ENCODE results near the gene MRPL39.

Gene MRPL39

DNA sequence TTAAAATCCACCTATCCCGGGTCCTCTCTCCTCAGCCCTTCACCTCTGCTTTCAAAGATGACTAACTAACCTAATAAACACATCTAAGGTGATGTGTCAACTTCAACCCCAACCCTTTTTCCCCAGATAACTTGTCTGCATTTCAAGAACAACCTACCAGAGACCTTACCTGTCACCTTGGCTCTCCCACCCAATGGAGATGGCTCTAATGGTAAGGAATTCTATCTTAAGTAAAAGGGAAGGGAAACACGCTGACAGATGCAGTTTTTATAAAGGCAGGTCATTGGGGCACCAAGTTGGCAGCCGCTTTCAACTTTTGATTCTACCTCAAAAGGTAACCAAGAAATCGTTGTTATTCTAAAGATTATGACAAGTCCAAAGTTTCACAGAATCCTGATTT lies 37.6 kb downstream of the MRPL39 start:
- peak overlapping the region in 1 of 3 experiments; percentile 9 for H3K4me3 Mint-ChIP-seq
- H3K27ac Mint-ChIP-seq = peak overlapping the region; percentile 5 to 88 (median 78)
- H3K27me3 Mint-ChIP-seq (ENCODE audit: low read depth) = no peaks in the 10 kb centered on the region
- H3K36me3 Mint-ChIP-seq (ENCODE audit: low read depth) = peaks cover 9% of the 10 kb centered on the region
- TF ChIP-seq, protein P1, sequence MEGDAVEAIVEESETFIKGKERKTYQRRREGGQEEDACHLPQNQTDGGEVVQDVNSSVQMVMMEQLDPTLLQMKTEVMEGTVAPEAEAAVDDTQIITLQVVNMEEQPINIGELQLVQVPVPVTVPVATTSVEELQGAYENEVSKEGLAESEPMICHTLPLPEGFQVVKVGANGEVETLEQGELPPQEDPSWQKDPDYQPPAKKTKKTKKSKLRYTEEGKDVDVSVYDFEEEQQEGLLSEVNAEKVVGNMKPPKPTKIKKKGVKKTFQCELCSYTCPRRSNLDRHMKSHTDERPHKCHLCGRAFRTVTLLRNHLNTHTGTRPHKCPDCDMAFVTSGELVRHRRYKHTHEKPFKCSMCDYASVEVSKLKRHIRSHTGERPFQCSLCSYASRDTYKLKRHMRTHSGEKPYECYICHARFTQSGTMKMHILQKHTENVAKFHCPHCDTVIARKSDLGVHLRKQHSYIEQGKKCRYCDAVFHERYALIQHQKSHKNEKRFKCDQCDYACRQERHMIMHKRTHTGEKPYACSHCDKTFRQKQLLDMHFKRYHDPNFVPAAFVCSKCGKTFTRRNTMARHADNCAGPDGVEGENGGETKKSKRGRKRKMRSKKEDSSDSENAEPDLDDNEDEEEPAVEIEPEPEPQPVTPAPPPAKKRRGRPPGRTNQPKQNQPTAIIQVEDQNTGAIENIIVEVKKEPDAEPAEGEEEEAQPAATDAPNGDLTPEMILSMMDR (IDR thresholded peaks at IDR 0.05; ENCODE audit: unreplicated experiment in 3 of 3) = no peak
- H3K4me1 Mint-ChIP-seq = peaks cover 28% of the 10 kb centered on the region
- no peaks in the 10 kb centered on the region for H3K9me3 Mint-ChIP-seq

DNA sequence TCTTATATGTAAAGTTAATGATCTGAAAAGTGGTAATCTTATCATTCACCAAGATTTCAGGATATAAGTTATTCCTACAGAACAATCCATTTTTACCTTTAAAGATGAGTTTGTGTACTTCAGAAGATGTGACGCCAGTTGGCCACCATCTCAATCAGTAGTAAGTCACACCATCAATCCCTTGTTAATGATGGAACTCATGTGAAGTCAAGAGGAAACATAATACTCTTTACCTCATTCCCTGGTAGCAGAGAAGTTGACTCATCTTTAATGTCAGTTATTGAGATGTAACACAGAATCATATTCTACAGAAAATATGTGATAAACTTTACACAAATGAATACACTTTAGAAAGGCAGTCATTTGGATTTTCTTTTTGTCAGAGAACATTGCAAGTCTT lies 38.2 kb downstream of the MRPL39 start:
- Mint-ChIP-seq H3K36me3 (ENCODE audit: low read depth) (peaks cover 9% of the 10 kb centered on the region), H3K27me3 (ENCODE audit: low read depth) (no peaks in the 10 kb centered on the region), H3K4me1 (peaks cover 27% of the 10 kb centered on the region), H3K9me3 (no peaks in the 10 kb centered on the region), H3K4me3 (no peak overlapping the region), H3K27ac (peak overlapping the region in 2 of 3 experiments; percentile 26 to 88)
- TF ChIP-seq, protein P1 (IDR thresholded peaks at IDR 0.05; ENCODE audit: unreplicated experiment in 3 of 3) = no peak

DNA sequence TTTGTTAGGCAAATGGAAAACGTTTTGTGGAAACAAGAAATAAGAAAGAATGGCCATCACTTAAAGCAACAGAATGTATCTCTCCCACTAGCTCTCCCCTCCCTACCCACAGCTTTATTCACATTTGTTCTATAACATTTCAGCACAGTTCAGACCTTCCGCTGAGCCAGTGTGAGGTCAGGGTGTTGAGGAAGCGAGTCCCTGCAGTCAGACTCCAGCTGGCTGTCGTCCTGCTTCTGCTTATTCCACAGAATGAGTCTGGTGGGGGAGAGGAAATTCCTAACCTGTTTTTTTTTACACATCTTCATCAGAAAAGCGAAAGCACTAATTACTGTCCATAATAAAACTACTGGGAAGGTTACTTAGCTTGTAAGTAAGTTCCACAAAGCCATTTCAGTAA lies 39.0 kb downstream of the MRPL39 start:
- Mint-ChIP-seq H3K27me3 (ENCODE audit: low read depth) (no peaks in the 10 kb centered on the region), H3K9me3 (no peaks in the 10 kb centered on the region), H3K36me3 (ENCODE audit: low read depth) (peaks cover 9% of the 10 kb centered on the region), H3K4me3 (peak overlapping the region in 2 of 3 experiments; percentile 31 to 40), H3K27ac (peak overlapping the region; percentile 65 to 91 (median 89)), H3K4me1 (peaks cover 19% of the 10 kb centered on the region)
- TF ChIP-seq, protein P1 (IDR thresholded peaks at IDR 0.05; ENCODE audit: unreplicated experiment in 3 of 3) = no peak

DNA sequence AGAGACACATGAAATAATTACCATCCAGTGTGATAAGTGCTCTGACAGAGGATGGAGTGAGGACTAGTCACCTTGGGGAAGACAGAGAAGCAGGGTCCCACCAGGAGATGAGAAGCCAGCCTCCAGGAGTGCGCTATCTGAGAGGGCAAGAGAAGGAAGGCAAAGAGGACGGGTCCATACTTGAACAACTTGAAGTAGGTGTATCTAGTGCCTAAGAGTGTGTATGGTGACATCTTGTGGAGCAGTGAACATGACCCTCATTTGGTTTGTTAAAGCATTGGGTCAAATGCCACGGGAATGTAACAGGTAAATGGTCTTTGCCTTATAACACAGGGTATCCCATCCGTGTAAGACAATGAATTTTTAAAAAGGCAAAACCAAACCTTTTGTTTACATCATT lies 39.8 kb downstream of the MRPL39 start:
- H3K9me3 Mint-ChIP-seq = no peaks in the 10 kb centered on the region
- no peaks in the 10 kb centered on the region for H3K27me3 Mint-ChIP-seq (ENCODE audit: low read depth)
- peak overlapping the region in 1 of 3 experiments; percentile 16 for H3K4me3 Mint-ChIP-seq
- peaks cover 14% of the 10 kb centered on the region for H3K4me1 Mint-ChIP-seq
- peak overlapping the region; percentile 65 to 91 (median 89) for H3K27ac Mint-ChIP-seq
- H3K36me3 Mint-ChIP-seq (ENCODE audit: low read depth) = peaks cover 9% of the 10 kb centered on the region
- TF ChIP-seq, protein P1 (IDR thresholded peaks at IDR 0.05; ENCODE audit: unreplicated experiment in 3 of 3) = no peak

DNA sequence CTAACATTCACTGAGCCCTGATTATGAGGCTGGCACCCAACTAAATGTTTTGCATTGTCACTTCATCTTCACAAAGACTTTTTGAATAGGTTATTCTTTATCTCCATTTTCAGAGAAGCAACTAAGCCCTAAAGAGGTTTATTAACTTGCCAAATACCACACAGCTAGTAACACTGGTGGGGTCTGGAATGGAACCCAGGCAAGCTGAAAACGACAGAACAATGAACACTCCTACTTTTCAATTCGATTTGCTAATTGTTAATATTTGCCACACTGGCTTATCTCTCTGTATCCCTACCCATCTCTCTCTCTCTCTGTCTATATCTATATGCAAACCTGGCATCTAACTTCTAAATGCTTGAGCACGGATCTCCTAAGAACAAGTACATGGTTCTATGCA lies 40.6 kb downstream of the MRPL39 start:
- Mint-ChIP-seq H3K27me3 (ENCODE audit: low read depth) (peaks cover 2% of the 10 kb centered on the region), H3K4me3 (no peak overlapping the region), H3K4me1 (peaks cover 14% of the 10 kb centered on the region), H3K9me3 (no peaks in the 10 kb centered on the region), H3K36me3 (ENCODE audit: low read depth) (peaks cover 9% of the 10 kb centered on the region), H3K27ac (peak overlapping the region in 2 of 3 experiments; percentile 38 to 79)
- TF ChIP-seq, protein P1 (IDR thresholded peaks at IDR 0.05; ENCODE audit: unreplicated experiment in 3 of 3) = no peak
